HEK293 (cell line): ENCODE measurements around the gene RBM17.

Source experiments
- ATF2 ChIP-seq: fragments of 450-650 bp; formaldehyde crosslinking; IDR thresholded peaks from 2 replicates; pipeline ENCODE4 v1.5.1; 2016; ENCODE audit warnings: missing biosample characterization, missing genetic modification characterization, low read depth
- CTCF ChIP-seq: fragments of 450-650 bp; formaldehyde crosslinking; IDR thresholded peaks from 2 replicates; pipeline ENCODE4 v1.5.1; 2016; ENCODE audit warnings: missing biosample characterization, missing genetic modification characterization
- MYNN ChIP-seq: fragments of 450-650 bp; formaldehyde crosslinking; IDR thresholded peaks from 2 replicates; pipeline ENCODE4 v1.5.1; 2016; ENCODE audit warnings: missing biosample characterization, missing genetic modification characterization, borderline replicate concordance
- PRDM10 ChIP-seq: fragments of 450-650 bp; formaldehyde crosslinking; IDR thresholded peaks from 2 replicates; pipeline ENCODE4 v1.5.1; 2016; ENCODE audit warnings: missing biosample characterization, missing genetic modification characterization
- TCF7L2 ChIP-seq: IDR thresholded peaks from 2 replicates; pipeline ENCODE4 v1.6.1; 2011; ENCODE audit warnings: low read depth, mild to moderate bottlenecking, inconsistent platforms, low read length, moderate library complexity, borderline replicate concordance
- TSHZ1 ChIP-seq: fragments of 450-650 bp; formaldehyde crosslinking; IDR thresholded peaks from 2 replicates; pipeline ENCODE4 v1.5.1; 2016; ENCODE audit warnings: missing biosample characterization, missing genetic modification characterization, borderline replicate concordance
- ZBTB44 ChIP-seq: fragments of 450-650 bp; IDR thresholded peaks from 2 replicates; pipeline ENCODE4 v1.5.1; 2018; ENCODE audit warnings: missing biosample characterization, mild to moderate bottlenecking, missing genetic modification characterization
- ZNF24 ChIP-seq: fragments of 450-650 bp; formaldehyde crosslinking; IDR thresholded peaks from 2 replicates; pipeline ENCODE4 v1.5.1; 2016; ENCODE audit warnings: missing biosample characterization, missing genetic modification characterization
- ZNF266 ChIP-seq: fragments of 450-650 bp; formaldehyde crosslinking; IDR thresholded peaks from 2 replicates; pipeline ENCODE4 v1.5.1; 2016; ENCODE audit warnings: missing biosample characterization, missing genetic modification characterization, low read depth
- ZNF324 ChIP-seq: fragments of 450-650 bp; formaldehyde crosslinking; IDR thresholded peaks from 2 replicates; pipeline ENCODE4 v1.5.1; 2016; ENCODE audit warnings: missing biosample characterization, missing genetic modification characterization

- TF ChIP-seq ATF2 (tag by site-specific recombination), result no peak
- no peak for TF ChIP-seq ZBTB44 (tag by site-specific recombination)
- no peak for TF ChIP-seq CTCF (tag by site-specific recombination)
- no peak for TF ChIP-seq PRDM10 (tag by site-specific recombination)
- no peak for TF ChIP-seq ZNF266
- no peak for TF ChIP-seq MYNN (tag by site-specific recombination)
- TF ChIP-seq TSHZ1, result no peak
- TF ChIP-seq ZNF24, result no peak
- TF ChIP-seq ZNF324 (tag by site-specific recombination), result no peak
- no peak for TF ChIP-seq TCF7L2
These were observed 16.5 kb upstream of the RBM17 start for GRCh38 chr10:6072215-6072934.
